T-helper 22 cell (primary cell): ENCODE data around the gene AKAP6.
"Not testable (repeated sequence)": the region's sequence is repeated elsewhere in the genome, so short reads cannot be mapped to it uniquely, and the experiment has no call there.

ENCODE experiments used
- DNase-seq: peaks from one replicate; pipeline ENCODE4 v3.0.0-alpha.2; 2020; ENCODE audit warnings: low read depth

The AKAP6 gene

DNA sequence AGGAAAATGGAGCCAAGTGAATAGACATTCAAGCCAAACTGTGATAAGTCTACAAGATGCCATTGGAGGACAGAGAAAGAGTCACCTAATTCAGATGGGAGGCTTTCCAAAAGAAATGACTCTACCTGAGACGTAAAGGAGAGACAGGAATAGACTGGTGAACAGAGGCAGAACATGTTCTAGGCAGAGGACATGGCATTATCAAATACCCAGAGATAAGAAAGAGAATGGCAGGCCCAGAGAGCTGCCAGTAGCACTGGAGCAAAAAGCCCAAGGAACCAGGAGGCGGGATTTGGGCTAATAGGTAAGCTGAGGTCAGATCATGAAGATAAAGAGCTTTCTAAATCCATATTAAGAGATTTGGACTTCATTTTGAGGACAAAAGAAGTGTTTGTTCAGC is 207.1 kb downstream of the AKAP6 start:
- DNase-seq = no peak

GRCh38 chr14:32537166-32537565 is 208.1 kb downstream of the AKAP6 start:
- no peak for DNase-seq

GRCh38 chr14:32542507-32542906 is 213.4 kb downstream of the AKAP6 start:
- no peak for DNase-seq

DNA sequence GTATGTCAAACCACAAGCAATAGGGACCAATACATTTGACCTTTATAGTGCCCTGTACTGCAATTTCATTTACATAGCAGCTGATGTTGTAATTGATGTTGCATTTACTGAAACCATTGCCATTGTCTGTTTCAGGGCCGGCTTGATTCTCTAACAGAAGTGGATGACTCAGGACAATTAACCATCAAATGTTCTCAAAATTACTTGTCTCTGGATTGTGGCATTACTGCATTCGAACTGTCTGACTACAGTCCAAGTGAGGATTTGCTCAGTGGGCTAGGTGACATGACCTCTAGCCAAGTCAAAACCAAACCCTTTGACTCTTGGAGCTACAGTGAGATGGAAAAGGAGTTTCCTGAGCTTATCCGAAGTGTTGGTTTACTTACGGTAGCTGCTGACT is 216.0 kb downstream of the AKAP6 start:
- DNase-seq = no peak

- DNase-seq = no peak
Measured at GRCh38 chr14:32545506-32546210, 216.6 kb downstream of the AKAP6 start.

DNA sequence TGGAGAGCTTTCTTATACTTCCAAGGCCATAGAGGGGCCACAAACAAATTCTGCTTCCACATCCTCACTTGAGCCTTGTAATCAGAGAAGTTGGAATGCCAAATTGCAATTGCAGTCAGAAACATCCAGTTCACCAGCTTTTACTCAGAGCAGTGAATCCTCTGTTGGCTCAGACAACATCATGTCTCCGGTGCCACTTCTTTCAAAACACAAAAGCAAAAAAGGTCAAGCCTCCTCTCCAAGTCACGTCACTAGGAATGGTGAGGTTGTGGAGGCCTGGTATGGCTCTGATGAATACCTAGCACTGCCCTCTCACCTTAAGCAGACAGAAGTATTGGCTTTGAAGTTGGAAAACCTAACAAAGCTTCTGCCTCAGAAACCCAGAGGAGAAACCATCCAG is 217.1 kb downstream of the AKAP6 start:
- DNase-seq = no peak

DNA sequence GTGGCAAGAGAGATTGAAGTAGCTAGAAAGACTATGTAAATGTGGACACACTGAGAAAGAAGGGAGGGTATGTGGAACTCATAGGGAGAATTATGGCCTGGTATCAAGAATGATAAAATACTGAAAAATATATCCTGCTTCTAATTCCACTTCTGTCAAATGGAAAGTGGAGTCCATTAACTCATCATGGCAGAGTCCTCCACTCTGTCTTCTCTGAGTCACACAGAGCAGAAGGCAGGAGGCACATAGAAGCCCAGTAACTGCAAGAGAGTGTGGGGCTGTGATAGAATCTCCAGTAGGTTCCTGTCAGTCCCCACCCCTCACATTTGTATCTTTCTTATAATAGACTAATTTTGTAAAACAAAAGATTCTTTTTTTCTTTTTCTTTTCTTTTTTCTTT is 223.7 kb downstream of the AKAP6 start:
- DNase-seq = no peak

GRCh38 chr14:32559048-32559447 is 229.9 kb downstream of the AKAP6 start:
- DNase-seq = no peak

- DNase-seq = no peak
Measured at GRCh38 chr14:32559590-32559989, 230.5 kb downstream of the AKAP6 start.

DNA sequence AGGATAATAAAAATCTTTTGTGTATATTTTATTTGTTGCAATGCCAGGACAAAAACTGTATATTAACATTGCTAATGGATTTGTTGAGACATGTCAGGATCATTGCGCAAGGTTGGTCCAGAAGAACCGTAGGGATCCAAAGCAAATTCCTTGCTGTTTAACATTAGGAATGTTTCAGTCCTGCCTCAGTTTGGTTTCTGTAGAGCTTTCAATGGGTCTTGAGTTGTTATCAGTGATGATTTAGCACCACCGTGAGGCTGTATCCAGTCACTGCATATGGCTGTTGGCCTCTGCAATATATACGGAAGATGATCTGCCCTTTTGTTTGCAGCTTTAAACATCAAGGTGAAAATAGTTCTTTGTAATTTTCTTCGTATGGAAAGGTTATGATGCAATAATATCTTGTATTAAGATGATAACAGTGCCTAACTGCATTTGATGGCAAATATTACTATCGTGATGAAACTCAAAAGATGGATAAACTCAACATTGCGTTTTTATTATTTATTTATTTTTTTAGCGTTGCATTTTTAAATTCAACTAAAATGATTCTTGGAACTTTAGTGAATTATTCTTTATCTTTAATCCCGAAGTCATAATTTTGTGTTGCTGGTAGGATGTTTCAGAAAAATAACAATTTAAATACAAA is 231.2 kb downstream of the AKAP6 start:
- no peak for DNase-seq

DNA sequence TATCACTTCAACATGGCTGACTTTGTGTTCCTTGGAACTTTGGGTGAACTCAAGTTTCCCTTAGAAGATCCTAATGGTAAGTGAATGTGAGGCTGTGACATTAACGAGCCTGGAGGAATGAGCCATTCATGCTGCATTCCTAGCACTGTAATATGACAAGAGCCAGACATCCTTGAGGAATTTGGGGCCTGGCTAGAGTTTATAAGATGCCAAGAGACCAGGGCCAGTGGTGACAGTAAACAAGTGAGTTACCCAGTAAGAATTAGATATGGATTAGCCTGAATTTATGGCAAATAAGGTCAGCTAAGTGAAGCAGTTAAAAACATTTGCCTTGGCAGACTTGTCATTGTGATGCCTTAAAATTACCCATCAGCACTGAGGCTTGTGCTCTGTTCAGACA is 232.4 kb downstream of the AKAP6 start:
- DNase-seq = no peak

DNA sequence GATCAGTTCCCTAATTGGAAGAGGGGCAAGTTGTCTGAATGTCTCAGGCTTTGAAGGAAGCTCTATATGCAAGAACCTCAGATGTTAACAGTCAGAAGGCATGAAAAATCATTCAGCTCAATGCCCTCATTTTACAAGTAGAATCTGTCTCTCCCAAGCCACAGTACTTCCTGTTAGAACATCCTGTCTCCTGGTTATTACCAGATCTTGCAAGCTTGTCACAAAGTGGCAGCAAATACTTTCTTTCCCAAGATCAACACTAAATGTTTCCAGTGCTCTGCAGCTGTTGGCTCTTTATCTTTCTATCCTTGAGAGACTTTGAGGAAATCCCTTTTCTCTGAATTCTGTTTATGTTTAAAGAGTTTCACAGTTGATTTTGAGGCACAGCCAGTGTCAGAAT is 235.5 kb downstream of the AKAP6 start:
- no peak for DNase-seq

GRCh38 chr14:32565256-32565655 is 236.2 kb downstream of the AKAP6 start:
- DNase-seq = no peak

DNA sequence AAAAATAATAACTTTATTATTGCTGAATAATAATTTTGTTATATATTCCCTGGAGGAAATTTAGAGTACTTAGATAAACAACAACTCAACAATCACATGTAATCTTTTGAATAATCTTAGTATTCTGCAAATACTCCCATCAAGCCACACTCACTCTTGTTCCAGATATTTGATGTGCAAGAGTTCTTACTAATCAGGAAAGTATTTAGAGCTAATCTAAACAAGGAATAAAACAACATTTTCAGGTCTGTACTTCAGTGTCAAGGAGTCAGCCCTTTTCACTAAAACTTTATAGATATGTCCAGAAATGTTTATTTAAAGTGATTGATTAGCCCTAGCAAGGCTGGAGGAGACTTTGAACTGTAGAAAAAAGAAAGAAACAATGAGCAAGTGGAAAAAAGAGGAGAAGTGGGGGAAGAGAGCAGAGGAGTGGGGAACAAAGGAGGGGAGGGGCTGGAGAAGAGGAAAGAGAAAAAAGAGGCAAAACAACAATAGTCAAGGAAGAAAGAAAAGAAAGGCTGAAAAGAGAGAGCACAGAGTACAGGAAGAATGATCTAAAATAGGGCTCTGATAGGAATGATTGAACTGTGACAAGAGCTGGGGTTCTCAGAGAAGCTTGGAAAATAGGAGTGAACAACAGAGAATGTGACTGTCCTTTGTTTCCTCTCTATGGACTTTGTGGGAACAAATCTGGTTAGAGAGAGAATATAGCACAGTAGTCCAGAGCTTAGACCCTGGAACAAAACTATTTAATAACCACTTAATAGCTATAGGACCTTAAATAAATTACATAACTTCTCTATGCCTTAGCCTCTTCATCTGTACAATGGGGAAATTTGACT is 238.7 kb downstream of the AKAP6 start:
- DNase-seq = no peak

DNA sequence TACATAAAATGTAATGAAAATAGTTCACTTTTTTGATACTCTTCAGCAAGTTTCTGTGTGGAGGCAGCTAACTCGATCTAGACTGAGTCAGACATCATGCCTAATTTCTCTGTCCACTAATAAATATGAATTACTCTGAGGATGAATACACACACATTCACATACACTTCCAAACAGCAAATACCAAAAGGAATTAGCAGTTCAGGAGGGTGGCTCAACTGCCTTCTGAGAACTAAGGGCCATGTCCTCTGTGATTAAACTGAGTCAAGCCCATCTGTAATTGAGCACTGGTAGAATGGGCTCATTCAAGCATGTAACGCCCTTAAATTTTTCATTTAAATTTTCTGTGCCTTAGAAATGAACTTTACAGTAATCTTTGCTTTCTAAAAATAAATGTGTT is 242.5 kb downstream of the AKAP6 start:
- DNase-seq = no peak

- DNase-seq = no peak
Measured at GRCh38 chr14:32571995-32572866, 243.1 kb downstream of the AKAP6 start.

DNA sequence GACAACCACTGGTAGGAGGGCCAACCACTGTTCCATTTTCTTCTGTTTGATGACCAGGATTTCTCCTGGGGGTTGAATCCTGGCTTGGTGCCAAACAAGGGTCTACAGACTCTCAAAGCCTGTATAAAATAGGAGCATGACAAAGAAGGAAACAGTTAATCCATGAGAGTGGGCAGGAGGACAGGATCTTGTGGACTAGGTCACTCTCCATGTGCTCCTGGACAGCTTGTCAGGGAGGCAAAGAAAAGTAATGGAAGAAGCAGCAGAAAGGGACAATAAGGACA is 243.7 kb downstream of the AKAP6 start:
- no peak for DNase-seq

DNA sequence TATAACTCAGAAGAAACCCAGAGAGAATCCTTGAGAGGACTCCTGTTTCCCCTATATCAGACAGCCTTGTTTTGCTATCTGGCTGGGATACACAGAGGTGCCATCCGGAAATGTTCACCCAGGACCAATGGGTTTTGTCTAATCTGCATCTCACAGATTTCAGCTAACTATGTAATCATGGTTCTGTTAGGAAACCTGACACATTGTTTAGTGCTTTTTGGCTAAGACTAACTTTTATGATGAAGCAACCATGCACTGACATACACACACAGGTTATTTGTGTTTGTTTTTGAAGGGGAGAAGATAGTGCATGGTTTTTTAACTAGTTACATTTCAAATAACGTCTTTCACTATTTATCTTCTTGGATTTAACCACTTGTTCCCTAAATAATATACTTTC is 245.2 kb downstream of the AKAP6 start:
- DNase-seq = no peak

- no peak for DNase-seq
Measured at GRCh38 chr14:32576088-32576795, 247.1 kb downstream of the AKAP6 start.

- no peak for DNase-seq
Measured at GRCh38 chr14:32576977-32577376, 247.9 kb downstream of the AKAP6 start.

- DNase-seq = no peak
Measured at GRCh38 chr14:32578181-32578580, 249.1 kb downstream of the AKAP6 start.

DNA sequence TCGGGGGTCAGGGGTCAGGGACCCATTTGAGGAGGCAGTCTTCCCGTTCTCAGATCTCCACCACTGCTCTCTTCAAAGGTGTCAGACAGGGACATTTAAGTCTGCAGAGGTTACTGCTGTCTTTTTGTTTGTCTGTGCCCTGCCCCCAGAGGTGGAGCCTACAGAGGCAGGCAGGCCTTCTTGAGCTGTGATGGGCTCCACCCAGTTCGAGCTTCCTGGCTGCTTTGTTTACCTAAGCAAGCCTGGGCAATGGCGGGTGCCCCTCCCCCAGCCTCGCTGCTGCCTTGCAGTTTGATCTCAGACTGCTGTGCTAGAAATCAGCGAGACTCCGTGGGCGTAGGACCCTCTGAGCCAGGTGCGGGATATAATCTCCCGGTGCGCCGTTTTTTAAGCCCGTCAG is 254.3 kb downstream of the AKAP6 start:
- not testable (repeated sequence) for DNase-seq
